ENCODE results near the gene WDR3.
"Not testable (repeated sequence)": the region's sequence is repeated elsewhere in the genome, so short reads cannot be mapped to it uniquely, and the experiment has no call there.

WDR3 gene

DNA sequence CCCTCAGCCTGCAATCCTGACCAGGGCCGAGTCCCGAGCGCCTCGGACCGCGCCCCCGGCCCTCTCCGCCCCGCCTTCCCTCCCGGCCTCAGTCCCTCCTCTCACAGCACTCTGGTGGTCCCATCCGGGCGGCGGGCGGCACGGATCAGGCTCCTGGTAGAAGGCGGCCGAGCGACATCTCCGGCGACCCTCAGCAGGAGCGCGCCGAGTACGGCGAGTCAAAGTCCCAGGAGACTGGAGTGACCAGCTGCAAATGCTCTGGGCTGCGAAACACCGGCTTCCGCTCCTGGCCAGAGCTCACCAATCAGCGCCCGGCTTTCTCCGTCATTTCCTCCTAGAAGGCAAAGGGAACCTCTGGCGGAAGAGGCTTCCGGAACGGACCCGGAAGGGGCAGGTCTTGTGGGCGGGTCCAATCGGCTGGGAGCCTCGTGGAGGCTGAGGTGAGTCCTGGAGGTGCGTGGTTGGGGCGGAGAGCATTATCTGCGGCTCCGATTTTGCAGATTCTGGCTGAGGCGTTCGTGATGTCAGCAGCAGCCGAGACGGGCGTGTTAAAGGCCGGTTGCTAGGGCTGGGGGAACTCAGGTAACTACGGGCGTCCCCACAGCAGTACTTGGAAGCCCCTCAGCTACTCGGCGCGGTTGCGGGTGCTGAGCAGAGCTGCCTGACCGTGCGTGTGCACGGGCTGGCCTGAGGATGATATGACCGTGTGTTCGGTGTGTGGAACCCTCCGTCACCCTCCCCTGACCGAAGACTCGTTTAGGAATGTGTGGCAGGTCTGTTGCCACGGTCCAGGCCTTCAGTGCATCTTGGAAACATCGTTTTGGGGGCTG lies at the start of gene WDR3, which contains the start of gene GDAP2:
TSS of gene WDR3 (plus strand) at position 397 of the 830 bp plus-strand sequence. CDS start 3,581 bp downstream, outside the sequence.
TSS of gene GDAP2 (minus strand) at position 279 of the 830 bp plus-strand sequence. CDS start 9,264 bp downstream, outside the sequence.
- H3K27ac ChIP-seq, result peak within 1 kb of the TSS; percentile 64 to 94 (median 86)
- H3K4me3 ChIP-seq, result peak within 1 kb of the TSS; percentile 80 to 97 (median 96)

DNA sequence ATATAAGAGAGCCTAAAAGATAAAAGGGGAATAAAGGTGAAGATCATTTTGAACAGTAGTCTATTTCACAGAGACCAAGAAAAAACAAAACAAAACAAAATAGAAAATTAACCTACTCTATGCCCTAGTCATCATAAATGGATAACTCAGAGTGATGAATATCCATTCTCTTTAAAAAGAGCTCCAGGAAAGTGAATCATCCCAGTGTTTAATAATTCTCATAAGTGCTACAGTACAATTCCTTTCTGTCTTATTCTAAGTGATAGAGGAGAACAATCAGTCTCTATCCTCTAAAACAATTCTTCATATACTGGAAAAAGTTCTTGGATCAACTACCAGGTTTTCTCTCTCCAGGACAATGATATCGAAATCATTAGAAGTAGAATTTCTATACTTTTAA lies 45.9 kb upstream of the WDR3 start:
- no peak overlapping the region for H3K4me3 ChIP-seq

DNA sequence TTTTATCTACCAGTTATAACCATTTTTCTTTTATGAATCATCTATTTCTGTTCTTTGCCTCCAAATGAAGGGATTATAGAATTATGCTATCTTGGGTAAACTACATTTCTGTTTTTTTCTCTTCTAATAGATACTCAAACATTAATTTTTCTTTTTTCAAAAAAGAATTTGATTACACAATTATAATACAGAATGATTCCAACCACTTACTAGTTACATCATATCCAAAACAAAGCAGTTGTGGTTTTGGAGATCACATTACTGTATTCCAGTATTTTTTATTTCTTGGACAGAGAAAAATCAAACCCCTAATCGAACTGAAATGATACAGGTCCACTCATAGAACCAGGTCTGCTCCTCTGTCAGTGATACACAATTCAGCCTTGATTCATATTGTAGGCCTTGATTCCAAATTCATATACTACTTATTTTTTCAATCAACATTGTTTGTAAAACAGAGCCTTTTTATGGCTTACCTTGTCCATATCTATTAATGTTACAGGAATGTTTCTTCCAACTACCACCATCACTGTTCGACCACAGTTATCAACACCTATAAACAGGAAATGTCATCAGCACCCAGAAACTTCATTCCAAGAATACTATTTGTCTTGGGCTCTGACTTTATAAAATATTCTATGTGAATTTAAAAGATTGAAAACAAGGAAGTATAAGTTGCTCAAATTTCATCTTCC lies 43.3 kb upstream of the WDR3 start:
- no peak overlapping the region for H3K27ac ChIP-seq
- H3K4me3 ChIP-seq, result no peak overlapping the region

More for the DNA sequence above, 45.9 kb upstream of the WDR3 start:
- no peak overlapping the region for H3K27ac ChIP-seq

GRCh38 chr1:117890452-117890851 lies 39.1 kb upstream of the WDR3 start:
- H3K4me3 ChIP-seq, result no peak overlapping the region
- no peak overlapping the region for H3K27ac ChIP-seq

DNA sequence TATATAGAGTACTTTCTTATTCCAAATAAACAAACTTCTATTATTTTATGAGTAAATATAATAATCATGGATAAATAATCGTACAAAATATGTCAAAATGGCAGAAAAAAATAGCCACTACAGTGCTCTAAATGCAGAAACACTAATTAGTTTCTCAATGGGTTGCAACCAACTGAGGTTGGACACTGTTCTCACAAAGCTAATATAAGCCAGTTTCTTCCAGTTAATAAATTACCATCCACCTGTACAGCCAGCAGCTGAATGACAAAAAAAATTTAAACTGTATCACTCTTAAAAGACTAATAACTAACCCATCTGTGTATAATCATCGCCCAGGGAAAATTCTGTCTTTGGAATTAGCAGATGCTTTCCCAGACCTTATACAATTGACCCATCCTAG lies 37.0 kb upstream of the WDR3 start:
- Histone ChIP-seq H3K27ac (no peak overlapping the region), H3K4me3 (no peak overlapping the region)

DNA sequence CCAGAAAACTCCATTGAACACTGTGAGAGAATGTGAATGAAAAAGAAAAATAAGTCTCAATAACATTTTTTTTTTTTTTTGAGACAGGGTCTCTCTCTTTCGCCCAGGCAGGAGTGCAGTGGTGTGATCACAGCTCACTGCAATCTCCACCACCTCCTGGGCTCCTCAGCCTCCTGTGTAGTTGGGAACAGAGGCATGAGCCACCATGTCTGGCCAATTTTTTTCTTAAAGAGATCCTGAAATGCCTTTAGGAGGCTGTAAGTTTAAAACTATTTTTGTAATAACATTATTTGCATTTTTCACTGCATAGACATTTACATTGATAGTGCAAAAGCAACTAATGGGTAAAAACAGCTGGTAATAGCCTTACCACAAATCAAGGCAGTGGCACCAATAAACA lies 35.5 kb upstream of the WDR3 start:
- no peak overlapping the region for H3K27ac ChIP-seq

GRCh38 chr1:117895482-117896114 lies 33.9 kb upstream of the WDR3 start:
- H3K4me3 ChIP-seq, result no peak overlapping the region
- H3K27ac ChIP-seq, result no peak overlapping the region

More for the DNA sequence above, 35.5 kb upstream of the WDR3 start:
- no peak overlapping the region for H3K4me3 ChIP-seq

DNA sequence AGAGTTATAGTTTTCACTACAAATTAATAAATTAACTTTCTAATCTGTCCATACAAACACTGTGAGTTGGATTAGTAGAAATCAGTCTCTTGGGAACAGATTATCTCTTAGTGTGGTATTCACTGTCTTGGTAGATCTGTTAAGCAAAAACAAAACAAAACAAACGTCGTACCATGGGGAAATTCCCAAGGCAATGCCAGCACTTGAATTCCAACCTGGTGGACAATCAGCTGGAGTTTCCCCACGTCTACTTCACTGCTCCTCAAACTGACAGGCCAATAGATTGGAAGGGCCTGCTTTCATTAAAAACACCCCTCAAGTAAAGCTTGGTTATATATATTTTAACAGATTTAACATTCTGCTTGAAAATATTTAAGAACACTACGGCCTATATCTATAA lies 32.0 kb upstream of the WDR3 start:
- H3K27ac ChIP-seq, result no peak overlapping the region

DNA sequence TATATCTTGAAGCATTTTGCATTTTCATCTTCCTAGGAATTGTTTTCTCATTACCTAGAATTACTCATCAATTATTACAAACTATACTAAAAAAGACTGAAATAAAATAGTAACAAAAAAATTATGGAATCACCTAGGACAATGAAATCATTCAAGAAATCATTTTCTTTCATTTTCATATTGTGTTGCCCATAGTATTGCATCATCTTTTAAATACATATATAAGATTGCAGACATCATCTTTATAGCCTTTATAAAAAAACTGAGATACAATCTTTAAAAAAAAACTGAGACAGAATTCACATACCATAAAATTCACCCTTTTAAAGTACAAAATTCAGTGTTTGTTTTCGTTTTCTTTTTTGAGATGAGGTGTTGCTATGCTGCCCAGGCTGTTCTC lies 29.7 kb upstream of the WDR3 start:
- no peak overlapping the region for H3K27ac ChIP-seq

More for the DNA sequence above, 32.0 kb upstream of the WDR3 start:
- no peak overlapping the region for H3K4me3 ChIP-seq

GRCh38 chr1:117902944-117903343 lies 26.6 kb upstream of the WDR3 start:
- Histone ChIP-seq H3K4me3 (no peak overlapping the region), H3K27ac (no peak overlapping the region)

More for the DNA sequence above, 29.7 kb upstream of the WDR3 start:
- no peak overlapping the region for H3K4me3 ChIP-seq

GRCh38 chr1:117904485-117904884 lies 25.1 kb upstream of the WDR3 start:
- Histone ChIP-seq H3K4me3 (no peak overlapping the region), H3K27ac (no peak overlapping the region)

DNA sequence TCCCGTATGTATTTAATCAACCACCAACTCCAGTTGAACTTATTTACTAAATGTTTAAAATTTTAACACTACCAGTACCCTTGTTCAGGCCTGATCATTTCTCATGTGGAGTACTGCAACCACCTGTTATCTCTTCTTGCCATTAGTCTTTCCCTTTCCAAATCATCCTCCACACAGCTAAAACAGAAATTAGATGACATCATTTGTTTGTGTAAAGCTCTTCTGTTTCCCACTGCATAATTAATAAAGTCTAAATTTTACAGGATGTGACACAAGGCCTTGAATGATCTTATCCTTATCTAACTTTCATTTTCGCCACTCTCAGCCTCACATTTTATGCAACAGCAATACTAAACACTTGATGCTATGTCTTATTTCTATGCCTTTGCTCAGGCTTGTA lies 24.5 kb upstream of the WDR3 start:
- H3K27ac ChIP-seq, result no peak overlapping the region
- no peak overlapping the region for H3K4me3 ChIP-seq

DNA sequence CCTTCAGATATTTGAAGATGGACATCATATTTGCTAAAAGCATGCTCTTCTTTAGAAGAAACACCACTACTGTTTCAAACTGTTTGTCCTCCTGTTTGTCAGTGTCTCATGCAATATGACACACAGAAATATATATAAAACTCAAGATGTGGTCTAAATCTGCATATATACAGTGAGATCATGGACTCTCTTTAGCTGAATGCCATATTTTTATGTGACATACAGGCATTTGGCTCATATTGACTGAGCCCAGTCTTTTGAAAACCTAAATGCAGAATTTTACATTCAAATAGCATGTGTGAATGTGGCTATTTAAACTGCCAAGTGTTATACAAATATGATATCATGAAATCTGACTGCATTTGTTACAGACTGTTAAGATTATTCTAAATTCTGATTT lies 18.5 kb upstream of the WDR3 start:
- no peak overlapping the region for H3K27ac ChIP-seq

DNA sequence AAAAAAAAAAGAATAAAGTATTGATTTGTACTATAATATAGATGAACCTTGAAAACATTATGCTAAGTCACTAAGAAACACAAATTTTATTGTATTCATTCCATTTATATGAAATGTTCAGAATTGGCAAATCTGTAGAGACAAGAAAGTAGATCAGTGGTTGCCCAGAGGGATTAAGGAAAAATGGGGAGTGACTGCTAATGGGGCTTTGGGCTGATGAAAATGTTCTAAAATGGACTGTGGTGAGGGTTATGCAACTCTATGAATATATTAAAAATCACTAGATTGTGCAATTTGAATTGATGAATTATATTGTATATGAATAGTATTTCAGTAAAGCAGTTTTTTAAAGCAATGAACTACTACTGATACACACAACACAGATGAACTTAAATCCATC lies 10.2 kb upstream of the WDR3 start:
- Histone ChIP-seq H3K4me3 (no peak overlapping the region), H3K27ac (no peak overlapping the region)

More for the DNA sequence above, 18.5 kb upstream of the WDR3 start:
- H3K4me3 ChIP-seq, result no peak overlapping the region

- H3K27ac ChIP-seq, result no peak overlapping the region
- H3K4me3 ChIP-seq, result no peak overlapping the region
Observed at GRCh38 chr1:117921991-117922390, 7.5 kb upstream of the WDR3 start.

DNA sequence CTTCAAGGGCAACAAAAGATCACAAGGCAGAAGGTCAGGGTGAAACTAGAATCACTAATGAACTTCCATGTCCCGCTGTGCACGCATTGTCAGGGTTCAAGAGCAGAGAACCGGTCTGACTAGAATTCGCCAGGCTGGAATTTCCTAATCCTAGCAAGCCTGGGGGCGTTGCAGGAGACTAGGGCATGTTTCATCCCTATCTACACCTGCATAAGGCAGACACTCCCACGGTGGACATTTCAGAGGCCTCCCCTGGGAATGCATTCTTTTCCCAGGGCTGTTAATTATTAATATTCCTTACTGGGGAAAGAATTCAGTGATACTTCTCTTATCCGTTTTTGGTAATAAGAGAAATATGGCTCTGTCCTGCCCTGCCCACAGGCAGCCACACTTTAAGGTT lies 6.8 kb upstream of the WDR3 start:
- H3K27ac ChIP-seq, H3K4me3 ChIP-seq: not testable (repeated sequence)

- no peak overlapping the region for H3K4me3 ChIP-seq
Observed at GRCh38 chr1:117925981-117926380, 3.6 kb upstream of the WDR3 start.

DNA sequence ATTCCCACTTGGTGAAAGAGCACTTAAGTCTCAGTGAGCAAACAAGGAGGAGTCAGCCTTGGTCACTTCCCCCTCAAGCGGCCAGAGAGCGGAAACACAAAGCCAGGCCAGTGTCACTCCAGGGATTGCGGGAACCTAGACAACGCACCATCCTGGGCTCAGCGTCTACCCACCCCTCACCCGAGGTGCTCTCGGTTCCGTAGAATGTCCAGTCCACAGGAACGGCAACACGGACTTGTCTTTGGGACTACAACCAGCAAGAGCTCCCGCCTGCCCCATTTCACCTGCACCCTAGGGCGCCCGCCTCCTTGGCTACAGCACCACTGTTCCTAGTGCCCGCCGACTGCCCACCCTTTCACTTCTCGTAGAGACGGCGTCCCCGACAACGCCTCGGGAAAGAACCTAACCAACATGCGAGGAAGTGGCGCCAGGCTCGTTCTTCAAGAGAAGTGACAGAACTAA lies 627 bp upstream of the WDR3 start:
- Histone ChIP-seq H3K27ac (peak overlapping the region; percentile 64 to 94 (median 86)), H3K4me3 (peak overlapping the region; percentile 80 to 97 (median 96))

More at GRCh38 chr1:117925981-117926380, 3.6 kb upstream of the WDR3 start:
- peak overlapping the region in 1 of 21 experiments; percentile 20 for H3K27ac ChIP-seq

GRCh38 chr1:117930173-117930447 lies 571 bp downstream of the WDR3 start:
- peak overlapping the region; percentile 80 to 97 (median 96) for H3K4me3 ChIP-seq
- peak overlapping the region in 18 of 21 experiments; percentile 5 to 94 (median 86) for H3K27ac ChIP-seq

DNA sequence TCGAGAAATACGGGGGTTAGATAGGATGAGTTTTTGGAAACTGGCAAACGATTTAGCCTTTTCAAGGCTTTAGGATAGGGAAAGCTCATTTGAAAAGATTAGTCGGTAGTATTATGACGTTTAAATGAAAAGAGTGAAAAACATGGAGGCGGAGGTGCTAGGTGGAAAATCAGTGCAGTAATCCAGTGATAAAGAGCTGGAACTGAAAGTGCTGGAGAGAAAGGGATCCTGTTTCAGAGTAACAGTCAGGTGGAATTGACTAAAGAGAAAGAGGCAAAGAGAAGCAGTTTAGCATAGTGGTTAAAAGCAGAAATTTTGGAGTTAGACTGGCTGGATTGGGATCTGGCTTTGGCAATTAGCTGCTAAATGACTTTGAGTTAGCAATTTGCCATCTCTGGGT lies 945 bp downstream of the WDR3 start:
- H3K27ac ChIP-seq, result peak overlapping the region in 14 of 21 experiments; percentile 5 to 94 (median 88)
- peak overlapping the region; percentile 80 to 97 (median 96) for H3K4me3 ChIP-seq
